ENCODE data around the gene SCMH1.

DNA sequence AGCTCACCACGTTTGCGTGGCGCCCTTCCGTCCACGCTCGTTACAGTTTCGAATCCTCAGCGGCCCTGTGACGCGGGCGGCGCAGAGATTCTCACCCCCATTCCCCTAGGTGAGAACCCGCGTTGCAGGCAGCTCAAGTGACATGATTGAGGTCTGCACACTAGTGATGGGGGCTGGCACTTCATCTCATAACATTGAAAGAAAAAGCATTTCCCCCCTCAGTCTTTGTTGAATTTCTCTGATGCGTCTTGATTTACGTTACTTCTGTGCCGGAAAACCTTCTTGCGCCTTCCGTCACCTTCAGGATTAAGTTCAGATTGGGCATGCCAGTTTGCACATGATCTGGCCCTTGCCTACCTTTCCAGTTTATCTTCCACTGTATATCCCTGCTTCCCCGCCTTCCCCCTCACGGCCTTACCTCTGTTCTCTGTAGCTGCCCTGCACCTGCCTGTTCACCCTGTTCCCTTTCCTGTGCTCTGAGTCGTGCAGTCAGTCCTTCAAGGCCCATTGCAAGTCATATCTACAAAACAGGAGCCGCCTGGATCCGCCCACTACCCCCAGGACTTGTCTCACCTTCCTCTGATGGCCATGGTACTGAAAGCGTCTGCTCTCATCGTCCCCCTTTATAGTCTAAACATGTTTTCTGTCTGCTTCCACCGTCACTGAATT, 261.5 kb downstream of the SCMH1 start:
- no peak for TF ChIP-seq YY1 (IDR thresholded peaks at IDR 0.05; ENCODE audit: low read depth)
- TF ChIP-seq USF1 (IDR thresholded peaks at IDR 0.05), result no peak
- TF ChIP-seq NFIC (IDR thresholded peaks at IDR 0.05), result no peak
- TF ChIP-seq RAD21 (IDR thresholded peaks at IDR 0.05; ENCODE audit: low read depth), result no peak
- TF ChIP-seq TAF1 (IDR thresholded peaks at IDR 0.05; ENCODE audit: low read depth), result no peak
- TF ChIP-seq CREB1 (IDR thresholded peaks at IDR 0.05; ENCODE audit: low read depth), result no peak
- TF ChIP-seq EP300 (IDR thresholded peaks at IDR 0.05; ENCODE audit: borderline replicate concordance), result no peak
- no peak for TF ChIP-seq REST (IDR thresholded peaks at IDR 0.05; ENCODE audit: low read depth)
